A549 (cell line): Measurements from ENCODE around the gene TMEM108. TPM values are rescaled to one million over a fixed set of nuclear protein-coding genes. Genes with fewer than 3 reads are reported as not detected.

Experiments used
- ATAC-seq, 2 experiments: fragments of 200-7000 bp in 1 of 2; fragments of >200 bp in 1 of 2; cut with Nextera tagmentation in 1 of 2; cut with Tn5 transposase in 1 of 2; 3 replicates each; pipeline versions ENCODE4 v1.8.0 to v1.9.1; 2018 to 2020; ENCODE audit warnings: mild to moderate bottlenecking in 1 of 2, moderate library complexity in 1 of 2
- CTCF ChIA-PET: fragments of 300-600 bp; sonication (Branson Sonifier 250); formaldehyde crosslinking; extraction: SDS; loops from one replicate; lab custom pipeline; 2021; ENCODE audit warnings: antibody characterized with exemption, inconsistent platforms; lab: Yijun Ruan, JAX
- POLR2A ChIA-PET: fragments of 350-600 bp; formaldehyde crosslinking; extraction: SDS; loops from one replicate; lab custom pipeline; 2021; ENCODE audit warnings: antibody characterized with exemption, inconsistent platforms; lab: Yijun Ruan, JAX
- DNase-seq, 2 experiments: peaks; one replicate each; pipeline versions ENCODE4 v3.0.0 to v3.0.0-alpha.2; 2011 to 2016; ENCODE audit warnings: low read depth in 1 of 2, low spot score in 1 of 2
- FAIRE-seq: peaks from 2 replicates; lab custom pipeline; 2011; peaks lifted over from hg19 to GRCh38; lab: Jason Lieb, UNC
- H3K27ac ChIP-seq, 2 experiments: fragments of >200 bp; sonication (Bioruptor Twin); formaldehyde crosslinking; 3 replicates each; pipeline ENCODE4 v1.5.1; 2016 to 2017
- H3K4me1 ChIP-seq: fragments of >200 bp; sonication (Bioruptor Twin); formaldehyde crosslinking; 3 replicates; pipeline ENCODE4 v1.6.1; 2016
- H3K4me2 ChIP-seq: fragments of >200 bp; sonication (Bioruptor Twin); formaldehyde crosslinking; 3 replicates; pipeline ENCODE4 v1.6.1; 2016
- H3K4me3 ChIP-seq: fragments of >200 bp; sonication (Bioruptor Twin); formaldehyde crosslinking; 3 replicates; pipeline ENCODE4 v1.5.1; 2016
- H3K9me3 ChIP-seq: fragments of >200 bp; sonication (Bioruptor Twin); formaldehyde crosslinking; 3 replicates; pipeline ENCODE4 v1.6.1; 2016
- BHLHE40 ChIP-seq: IDR thresholded peaks from 2 replicates; pipeline ENCODE4 v1.6.1; 2012; ENCODE audit warnings: low read depth, low read length, inconsistent platforms
- CBX8 ChIP-seq: fragments of 200-600 bp; sonication (generic); IDR thresholded peaks from 2 replicates; pipeline ENCODE4 v1.6.1; 2016
- CEBPB ChIP-seq, 2 experiments: fragments of >200 bp in 1 of 2; sonication (Bioruptor Twin) in 1 of 2; formaldehyde crosslinking in 1 of 2; IDR thresholded peaks; 2 replicates each; pipeline ENCODE4 v1.6.1; 2012 to 2016
- CHD2 ChIP-seq: fragments of 150-350 bp; IDR thresholded peaks from 2 replicates; pipeline ENCODE4 v1.6.1; 2014; ENCODE audit warnings: low read length; ENCODE audit not compliant: partially characterized antibody
- EHF ChIP-seq: fragments of 250-450 bp; sonication (Bioruptor Pico); IDR thresholded peaks from 2 replicates; pipeline ENCODE4 v1.5.0; 2020; ENCODE audit warnings: mild to moderate bottlenecking
- EHMT2 ChIP-seq: fragments of 200-600 bp; sonication (generic); IDR thresholded peaks from 2 replicates; pipeline ENCODE4 v1.6.1; 2016; ENCODE audit warnings: antibody characterized with exemption, low read depth, mild to moderate bottlenecking, moderate library complexity
- EP300 ChIP-seq, 2 experiments: fragments of >200 bp; sonication (Bioruptor Twin); formaldehyde crosslinking; IDR thresholded peaks; 2 replicates in 1 of 2; 3 replicates in 1 of 2; pipeline ENCODE4 v1.6.1; 2016 to 2017
- FOSB ChIP-seq: fragments of 250-450 bp; sonication (Bioruptor Pico); IDR thresholded peaks from 2 replicates; pipeline ENCODE4 v1.5.0; 2020; ENCODE audit warnings: mild to moderate bottlenecking, moderate library complexity
- FOXS1 ChIP-seq: fragments of 250-450 bp; sonication (Bioruptor Pico); IDR thresholded peaks from 2 replicates; pipeline ENCODE4 v1.5.0; 2020; ENCODE audit warnings: mild to moderate bottlenecking, moderate library complexity
- GATA3 ChIP-seq: IDR thresholded peaks from 2 replicates; pipeline ENCODE4 v1.6.1; 2012; ENCODE audit warnings: borderline replicate concordance
- HMGXB4 ChIP-seq: fragments of 250-450 bp; sonication (Bioruptor Pico); IDR thresholded peaks from 2 replicates; pipeline ENCODE4 v1.5.0; 2021; ENCODE audit warnings: mild to moderate bottlenecking, moderate library complexity, borderline replicate concordance
- JUN ChIP-seq, 2 experiments: fragments of >200 bp; sonication (Bioruptor Twin); formaldehyde crosslinking; IDR thresholded peaks; 2 replicates in 1 of 2; 3 replicates in 1 of 2; pipeline ENCODE4 v1.6.1; 2016 to 2017
- JUNB ChIP-seq: fragments of >200 bp; sonication (Bioruptor Twin); formaldehyde crosslinking; IDR thresholded peaks from 2 replicates; pipeline ENCODE4 v1.6.1; 2016
- KDM1A ChIP-seq: fragments of 200-600 bp; sonication (generic); IDR thresholded peaks from 2 replicates; pipeline ENCODE4 v1.6.1; 2016; ENCODE audit warnings: low read depth, mild to moderate bottlenecking
- KDM5A ChIP-seq: fragments of 200-600 bp; sonication (generic); IDR thresholded peaks from 2 replicates; pipeline ENCODE4 v1.6.1; 2016; ENCODE audit warnings: antibody characterized with exemption, mild to moderate bottlenecking
- MAFK ChIP-seq: fragments of 450-650 bp; IDR thresholded peaks from 2 replicates; pipeline ENCODE4 v1.6.1; 2014; ENCODE audit not compliant: partially characterized antibody
- NR3C1 ChIP-seq: fragments of >200 bp; sonication (Bioruptor Twin); formaldehyde crosslinking; IDR thresholded peaks from 3 replicates; pipeline ENCODE4 v1.6.1; 2017
- PBX3 ChIP-seq: IDR thresholded peaks from 2 replicates; pipeline ENCODE4 v1.6.1; 2012
- PHF8 ChIP-seq: fragments of 200-600 bp; sonication (generic); IDR thresholded peaks from 2 replicates; pipeline ENCODE4 v1.6.1; 2016; ENCODE audit warnings: low read depth, mild to moderate bottlenecking, antibody characterized with exemption, moderate library complexity, borderline replicate concordance
- POLR2AphosphoS2 ChIP-seq: conservative IDR thresholded peaks from 2 replicates; pipeline ENCODE4 v1.6.1; 2012; ENCODE audit warnings: low read length, improper control_type of control experiment, inconsistent platforms
- SMC3 ChIP-seq: fragments of >200 bp; sonication (Bioruptor Twin); formaldehyde crosslinking; IDR thresholded peaks from 3 replicates; pipeline ENCODE4 v1.6.1; 2018; ENCODE audit warnings: inconsistent platforms
- SREBF2 ChIP-seq: fragments of 450-650 bp; IDR thresholded peaks from 2 replicates; pipeline ENCODE4 v1.6.1; 2014; ENCODE audit warnings: mild to moderate bottlenecking, moderate library complexity
- TFCP2L1 ChIP-seq: fragments of 250-450 bp; sonication (Bioruptor Pico); IDR thresholded peaks from 2 replicates; pipeline ENCODE4 v1.5.0; 2021; ENCODE audit warnings: mild to moderate bottlenecking
- ZC3H11A ChIP-seq: fragments of 450-650 bp; IDR thresholded peaks from 2 replicates; pipeline ENCODE4 v1.6.1; 2014; ENCODE audit warnings: antibody characterized with exemption, mild to moderate bottlenecking
- ZSCAN20 ChIP-seq: fragments of 250-450 bp; sonication (Bioruptor Pico); IDR thresholded peaks from 2 replicates; pipeline ENCODE4 v1.8.0; 2022; ENCODE audit warnings: mild to moderate bottlenecking, moderate library complexity
- WGBS: methylation state at CpG from one replicate; pipeline ENCODE4 v1.1.6; 2017; ENCODE audit errors: missing lambda C conversion rate; 5-methylcytosine and 5-hydroxymethylcytosine counted together
- polyA plus RNA-seq, 4 experiments: library from polyadenylated mRNA; depleted of rRNA in 3 of 4; stranded (reverse); fragments of >200 nt; fragmentation: RNase III in 1 of 4; extraction: RNeasy Plus Mini Kit Qiagen cat#74134 plus additional on column Dnase treatment in 1 of 4; gene quantifications; 2 replicates in 3 of 4; 3 replicates in 1 of 4; pipeline ENCODE4 v1.2.3, GENCODE V29; 2011 to 2017
- TF ChIP-seq, protein P1 (sequence below): fragments of 150-350 bp; IDR thresholded peaks from 2 replicates; pipeline ENCODE4 v1.6.1; 2014; ENCODE audit warnings: low read depth, mild to moderate bottlenecking, low read length
- TF ChIP-seq, protein P2 (sequence below): fragments of >200 bp; sonication (Bioruptor Twin); formaldehyde crosslinking; IDR thresholded peaks from 3 replicates; pipeline ENCODE4 v1.5.1; 2016
- TF ChIP-seq, protein P3 (sequence below): fragments of 250-450 bp; sonication (Bioruptor Pico); IDR thresholded peaks from 2 replicates; pipeline ENCODE4 v1.5.0; 2020; ENCODE audit warnings: low read depth, mild to moderate bottlenecking, moderate library complexity

Gene TMEM108
- polyA plus RNA-seq, 2 of the 4 experiments (the other 2 are of a cell fraction): not detected

GRCh38 chr3:133112666-133113065, 74.5 kb downstream of the TMEM108 start:
- DNase-seq (no peak), ATAC-seq (no peak), FAIRE-seq (no peak)
- H3K4me2 ChIP-seq: no peak overlapping the region
- POLR2A ChIA-PET: no interaction called here
- WGBS: 19% methylated on average over 2 of the region's 2 CpGs
- H3K27ac ChIP-seq: no peak overlapping the region
- H3K4me1 ChIP-seq: no peaks in the 10 kb centered on the region
- H3K4me3 ChIP-seq: no peak overlapping the region
- no peak for TF ChIP-seq POLR2AphosphoS2
- no peak for TF ChIP-seq EHF (CRISPR knock-in tag)
- no peak for TF ChIP-seq JUNB
- no peak for TF ChIP-seq CEBPB (IDR thresholded peaks at IDR 0.05)
- TF ChIP-seq KDM1A: no peak
- TF ChIP-seq KDM5A: no peak
- no peak for TF ChIP-seq GATA3
- TF ChIP-seq ZSCAN20: no peak
- no peak for TF ChIP-seq FOSB
- TF ChIP-seq SMC3: no peak
- TF ChIP-seq HMGXB4: no peak
- no peak for TF ChIP-seq CBX8
- TF ChIP-seq MAFK: no peak
- TF ChIP-seq EP300 (IDR thresholded peaks at IDR 0.05): no peak
- TF ChIP-seq, protein P1, sequence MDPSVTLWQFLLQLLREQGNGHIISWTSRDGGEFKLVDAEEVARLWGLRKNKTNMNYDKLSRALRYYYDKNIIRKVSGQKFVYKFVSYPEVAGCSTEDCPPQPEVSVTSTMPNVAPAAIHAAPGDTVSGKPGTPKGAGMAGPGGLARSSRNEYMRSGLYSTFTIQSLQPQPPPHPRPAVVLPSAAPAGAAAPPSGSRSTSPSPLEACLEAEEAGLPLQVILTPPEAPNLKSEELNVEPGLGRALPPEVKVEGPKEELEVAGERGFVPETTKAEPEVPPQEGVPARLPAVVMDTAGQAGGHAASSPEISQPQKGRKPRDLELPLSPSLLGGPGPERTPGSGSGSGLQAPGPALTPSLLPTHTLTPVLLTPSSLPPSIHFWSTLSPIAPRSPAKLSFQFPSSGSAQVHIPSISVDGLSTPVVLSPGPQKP: no peak
- TF ChIP-seq, protein P2, sequence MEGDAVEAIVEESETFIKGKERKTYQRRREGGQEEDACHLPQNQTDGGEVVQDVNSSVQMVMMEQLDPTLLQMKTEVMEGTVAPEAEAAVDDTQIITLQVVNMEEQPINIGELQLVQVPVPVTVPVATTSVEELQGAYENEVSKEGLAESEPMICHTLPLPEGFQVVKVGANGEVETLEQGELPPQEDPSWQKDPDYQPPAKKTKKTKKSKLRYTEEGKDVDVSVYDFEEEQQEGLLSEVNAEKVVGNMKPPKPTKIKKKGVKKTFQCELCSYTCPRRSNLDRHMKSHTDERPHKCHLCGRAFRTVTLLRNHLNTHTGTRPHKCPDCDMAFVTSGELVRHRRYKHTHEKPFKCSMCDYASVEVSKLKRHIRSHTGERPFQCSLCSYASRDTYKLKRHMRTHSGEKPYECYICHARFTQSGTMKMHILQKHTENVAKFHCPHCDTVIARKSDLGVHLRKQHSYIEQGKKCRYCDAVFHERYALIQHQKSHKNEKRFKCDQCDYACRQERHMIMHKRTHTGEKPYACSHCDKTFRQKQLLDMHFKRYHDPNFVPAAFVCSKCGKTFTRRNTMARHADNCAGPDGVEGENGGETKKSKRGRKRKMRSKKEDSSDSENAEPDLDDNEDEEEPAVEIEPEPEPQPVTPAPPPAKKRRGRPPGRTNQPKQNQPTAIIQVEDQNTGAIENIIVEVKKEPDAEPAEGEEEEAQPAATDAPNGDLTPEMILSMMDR: no peak
- TF ChIP-seq PBX3: no peak
- TF ChIP-seq, protein P3, sequence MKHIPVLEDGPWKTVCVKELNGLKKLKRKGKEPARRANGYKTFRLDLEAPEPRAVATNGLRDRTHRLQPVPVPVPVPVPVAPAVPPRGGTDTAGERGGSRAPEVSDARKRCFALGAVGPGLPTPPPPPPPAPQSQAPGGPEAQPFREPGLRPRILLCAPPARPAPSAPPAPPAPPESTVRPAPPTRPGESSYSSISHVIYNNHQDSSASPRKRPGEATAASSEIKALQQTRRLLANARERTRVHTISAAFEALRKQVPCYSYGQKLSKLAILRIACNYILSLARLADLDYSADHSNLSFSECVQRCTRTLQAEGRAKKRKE (CRISPR knock-in tag): no peak
- no peak for TF ChIP-seq EHMT2
- no peak for TF ChIP-seq NR3C1
- H3K9me3 ChIP-seq: no peaks in the 10 kb centered on the region
- CTCF ChIA-PET: no interaction called here

DNA sequence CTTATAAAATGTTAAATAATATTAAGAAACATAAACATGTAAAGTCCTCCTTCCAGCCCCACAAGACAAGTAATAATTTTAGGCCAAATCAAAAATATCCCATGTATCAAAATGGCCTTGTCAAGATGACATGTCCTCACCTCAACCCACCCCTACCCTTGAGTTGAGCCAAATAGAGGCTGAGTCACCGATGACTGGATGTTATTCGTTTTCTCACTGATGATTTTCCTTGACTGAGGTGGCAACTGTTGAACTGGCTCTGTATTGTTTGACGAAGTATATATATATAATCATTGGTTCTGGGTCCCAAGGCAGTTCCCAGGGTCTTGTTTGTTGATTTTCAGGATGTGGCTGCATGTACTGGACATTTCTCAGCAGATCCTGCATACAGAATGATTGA, 75.3 kb downstream of the TMEM108 start:
- POLR2A ChIA-PET: no interaction called here
- CTCF ChIA-PET: no interaction called here
- Histone ChIP-seq H3K4me3 (no peak overlapping the region), H3K27ac (no peak overlapping the region), H3K9me3 (no peaks in the 10 kb centered on the region), H3K4me2 (no peak overlapping the region), H3K4me1 (no peaks in the 10 kb centered on the region)
- 0% methylated on average over 3 of the region's 3 CpGs for WGBS
- ATAC-seq (no peak), DNase-seq (no peak), FAIRE-seq (no peak)
- no peak for TF ChIP-seq BHLHE40
- no peak for TF ChIP-seq FOXS1 (CRISPR knock-in tag)
- TF ChIP-seq CBX8: no peak
- TF ChIP-seq SREBF2: no peak
- no peak for TF ChIP-seq CHD2
- no peak for TF ChIP-seq ZC3H11A
- no peak for TF ChIP-seq JUN (IDR thresholded peaks at IDR 0.05)
- no peak for TF ChIP-seq PHF8
- no peak for TF ChIP-seq TFCP2L1 (CRISPR knock-in tag)
- TF ChIP-seq POLR2AphosphoS2: no peak
- no peak for TF ChIP-seq CEBPB (IDR thresholded peaks at IDR 0.05)
- no peak for TF ChIP-seq EHMT2
